Vagina (tissue), 2 donors: ENCODE data around the gene NRBF2.

Source experiments
- POLR2AphosphoS5 ChIP-seq, 2 donors: sonication (generic); formaldehyde crosslinking; IDR thresholded peaks; one replicate each; pipeline ENCODE4 v1.9.0; 2017; ENCODE audit warnings: antibody characterized with exemption in 2 of 2, mild to moderate bottlenecking in 2 of 2, low read depth in 1 of 2; ENCODE audit not compliant: insufficient read depth in 1 of 2
- TF ChIP-seq, protein P1 (sequence below), 3 experiments: fragments of 450-650 bp in 2 of 3; fragments of 200-600 bp in 1 of 3; sonication (generic) in 1 of 3; IDR thresholded peaks; one replicate each; pipeline ENCODE4 v1.5.1; 2017 to 2019; ENCODE audit warnings: antibody characterized with exemption in 3 of 3, mild to moderate bottlenecking in 2 of 3, moderate library complexity in 2 of 3

DNA sequence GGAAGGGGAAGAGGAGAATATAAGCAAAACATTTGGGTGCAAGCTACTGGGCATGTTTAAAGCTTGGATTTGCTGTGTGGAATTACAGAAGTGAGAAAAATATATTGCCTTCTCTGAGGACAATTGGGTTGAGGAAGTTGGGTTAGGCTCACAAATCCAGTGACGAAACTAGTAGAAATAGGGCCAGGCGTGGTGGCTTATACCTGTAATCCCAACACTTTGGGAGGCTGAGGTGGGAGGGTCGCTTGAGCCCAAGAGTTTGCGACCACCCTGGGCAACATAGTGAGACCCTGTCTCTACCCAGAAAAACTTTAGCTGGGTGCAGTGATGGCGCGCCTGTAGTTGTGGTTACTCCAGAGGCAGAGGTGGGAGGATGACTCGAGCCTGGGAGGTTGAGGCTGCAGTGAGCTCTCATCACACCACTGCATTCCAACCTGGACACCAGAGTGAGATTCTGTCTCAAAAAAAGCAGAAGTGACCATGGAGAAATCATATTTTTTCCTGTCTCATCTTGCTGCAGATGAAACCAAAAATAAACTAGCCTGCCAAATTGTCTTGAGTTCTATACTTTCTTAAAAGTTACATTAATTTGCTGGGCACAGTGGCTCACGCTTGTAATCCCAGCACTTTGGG lies 22.4 kb downstream of the NRBF2 start:
- TF ChIP-seq POLR2AphosphoS5 (IDR thresholded peaks at IDR 0.05; ENCODE audit: insufficient read depth in 1 of 2, low read depth in 1 of 2): no peak
- TF ChIP-seq, protein P1, sequence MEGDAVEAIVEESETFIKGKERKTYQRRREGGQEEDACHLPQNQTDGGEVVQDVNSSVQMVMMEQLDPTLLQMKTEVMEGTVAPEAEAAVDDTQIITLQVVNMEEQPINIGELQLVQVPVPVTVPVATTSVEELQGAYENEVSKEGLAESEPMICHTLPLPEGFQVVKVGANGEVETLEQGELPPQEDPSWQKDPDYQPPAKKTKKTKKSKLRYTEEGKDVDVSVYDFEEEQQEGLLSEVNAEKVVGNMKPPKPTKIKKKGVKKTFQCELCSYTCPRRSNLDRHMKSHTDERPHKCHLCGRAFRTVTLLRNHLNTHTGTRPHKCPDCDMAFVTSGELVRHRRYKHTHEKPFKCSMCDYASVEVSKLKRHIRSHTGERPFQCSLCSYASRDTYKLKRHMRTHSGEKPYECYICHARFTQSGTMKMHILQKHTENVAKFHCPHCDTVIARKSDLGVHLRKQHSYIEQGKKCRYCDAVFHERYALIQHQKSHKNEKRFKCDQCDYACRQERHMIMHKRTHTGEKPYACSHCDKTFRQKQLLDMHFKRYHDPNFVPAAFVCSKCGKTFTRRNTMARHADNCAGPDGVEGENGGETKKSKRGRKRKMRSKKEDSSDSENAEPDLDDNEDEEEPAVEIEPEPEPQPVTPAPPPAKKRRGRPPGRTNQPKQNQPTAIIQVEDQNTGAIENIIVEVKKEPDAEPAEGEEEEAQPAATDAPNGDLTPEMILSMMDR (IDR thresholded peaks at IDR 0.05): no peak
